GM21447 (cell line): Measurements from ENCODE around the gene DSCAML1.

Experiments
- ATAC-seq: cut with Tn5 transposase; IDR thresholded peaks from one replicate; pipeline ENCODE4 v1.9.1; 2021; ENCODE audit not compliant: unreplicated experiment

DSCAML1 gene

GRCh38 chr11:117795638-117796455 is 1.2 kb downstream of the DSCAML1 start:
- ATAC-seq, result no peak

GRCh38 chr11:117794772-117795629 is 2.0 kb downstream of the DSCAML1 start:
- ATAC-seq, result no peak

- no peak for ATAC-seq
Observed at GRCh38 chr11:117794135-117794534, 2.9 kb downstream of the DSCAML1 start.

GRCh38 chr11:117793583-117793982 is 3.4 kb downstream of the DSCAML1 start:
- no peak for ATAC-seq

- ATAC-seq, result no peak
Observed at GRCh38 chr11:117792992-117793391, 4.0 kb downstream of the DSCAML1 start.

- ATAC-seq, result no peak
Observed at GRCh38 chr11:117792241-117792640, 4.8 kb downstream of the DSCAML1 start.

- ATAC-seq, result no peak
Observed at GRCh38 chr11:117790279-117790678, 6.7 kb downstream of the DSCAML1 start.

GRCh38 chr11:117789241-117789640 is 7.8 kb downstream of the DSCAML1 start:
- ATAC-seq, result no peak

- ATAC-seq, result no peak
Observed at GRCh38 chr11:117786135-117786870, 10.7 kb downstream of the DSCAML1 start.

GRCh38 chr11:117782101-117782500 is 14.9 kb downstream of the DSCAML1 start:
- no peak for ATAC-seq

GRCh38 chr11:117781627-117782026 is 15.4 kb downstream of the DSCAML1 start:
- ATAC-seq, result no peak

- no peak for ATAC-seq
Observed at GRCh38 chr11:117780456-117780855, 16.6 kb downstream of the DSCAML1 start.

- ATAC-seq, result no peak
Observed at GRCh38 chr11:117774553-117774952, 22.5 kb downstream of the DSCAML1 start.

GRCh38 chr11:117772360-117772759 is 24.7 kb downstream of the DSCAML1 start:
- ATAC-seq, result no peak

- ATAC-seq, result no peak
Observed at GRCh38 chr11:117771841-117772240, 25.2 kb downstream of the DSCAML1 start.

GRCh38 chr11:117771197-117771596 is 25.8 kb downstream of the DSCAML1 start:
- ATAC-seq, result no peak

- ATAC-seq, result no peak
Observed at GRCh38 chr11:117770061-117770460, 27.0 kb downstream of the DSCAML1 start.

- ATAC-seq, result no peak
Observed at GRCh38 chr11:117769533-117769932, 27.5 kb downstream of the DSCAML1 start.

GRCh38 chr11:117768506-117768905 is 28.5 kb downstream of the DSCAML1 start:
- no peak for ATAC-seq

- no peak for ATAC-seq
Observed at GRCh38 chr11:117767071-117767470, 29.9 kb downstream of the DSCAML1 start.

- ATAC-seq, result no peak
Observed at GRCh38 chr11:117766576-117766975, 30.4 kb downstream of the DSCAML1 start.
